Right lobe of liver (tissue), 4 donors: ENCODE results near the gene ARRDC1.

ENCODE experiments used
- POLR2A ChIP-seq: fragments of 450-650 bp; IDR thresholded peaks from one replicate; pipeline ENCODE4 v1.6.1; 2017; ENCODE audit warnings: antibody characterized with exemption, mild to moderate bottlenecking
- TF ChIP-seq, protein P1 (sequence below), 4 donors: fragments of 200-600 bp in 3 of 4; fragments of 450-650 bp in 1 of 4; IDR thresholded peaks; one replicate each; pipeline versions ENCODE4 v1.5.1 to v1.8.0; 2016 to 2022; ENCODE audit warnings: antibody characterized with exemption in 4 of 4, mild to moderate bottlenecking in 2 of 4
- donor health status: DM: no; HTN: no; CAD: no.
- donor health status: DM: no; HTN: no; CAD: no.
- donor health status: DM: no; HTN: yes; CAD: no.

GRCh38 chr9:137612741-137613142 is 7.3 kb downstream of the ARRDC1 start:
- TF ChIP-seq, protein P1, sequence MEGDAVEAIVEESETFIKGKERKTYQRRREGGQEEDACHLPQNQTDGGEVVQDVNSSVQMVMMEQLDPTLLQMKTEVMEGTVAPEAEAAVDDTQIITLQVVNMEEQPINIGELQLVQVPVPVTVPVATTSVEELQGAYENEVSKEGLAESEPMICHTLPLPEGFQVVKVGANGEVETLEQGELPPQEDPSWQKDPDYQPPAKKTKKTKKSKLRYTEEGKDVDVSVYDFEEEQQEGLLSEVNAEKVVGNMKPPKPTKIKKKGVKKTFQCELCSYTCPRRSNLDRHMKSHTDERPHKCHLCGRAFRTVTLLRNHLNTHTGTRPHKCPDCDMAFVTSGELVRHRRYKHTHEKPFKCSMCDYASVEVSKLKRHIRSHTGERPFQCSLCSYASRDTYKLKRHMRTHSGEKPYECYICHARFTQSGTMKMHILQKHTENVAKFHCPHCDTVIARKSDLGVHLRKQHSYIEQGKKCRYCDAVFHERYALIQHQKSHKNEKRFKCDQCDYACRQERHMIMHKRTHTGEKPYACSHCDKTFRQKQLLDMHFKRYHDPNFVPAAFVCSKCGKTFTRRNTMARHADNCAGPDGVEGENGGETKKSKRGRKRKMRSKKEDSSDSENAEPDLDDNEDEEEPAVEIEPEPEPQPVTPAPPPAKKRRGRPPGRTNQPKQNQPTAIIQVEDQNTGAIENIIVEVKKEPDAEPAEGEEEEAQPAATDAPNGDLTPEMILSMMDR (IDR thresholded peaks at IDR 0.05) = no peak
- TF ChIP-seq POLR2A = no peak
